ENCODE measurements around the gene SCCPDH. TPM values are rescaled to one million over a fixed set of nuclear protein-coding genes. Genes with fewer than 3 reads are reported as not detected.

The SCCPDH gene
- total RNA-seq, 1 donor from 2014 or later: 35.3 TPM

DNA sequence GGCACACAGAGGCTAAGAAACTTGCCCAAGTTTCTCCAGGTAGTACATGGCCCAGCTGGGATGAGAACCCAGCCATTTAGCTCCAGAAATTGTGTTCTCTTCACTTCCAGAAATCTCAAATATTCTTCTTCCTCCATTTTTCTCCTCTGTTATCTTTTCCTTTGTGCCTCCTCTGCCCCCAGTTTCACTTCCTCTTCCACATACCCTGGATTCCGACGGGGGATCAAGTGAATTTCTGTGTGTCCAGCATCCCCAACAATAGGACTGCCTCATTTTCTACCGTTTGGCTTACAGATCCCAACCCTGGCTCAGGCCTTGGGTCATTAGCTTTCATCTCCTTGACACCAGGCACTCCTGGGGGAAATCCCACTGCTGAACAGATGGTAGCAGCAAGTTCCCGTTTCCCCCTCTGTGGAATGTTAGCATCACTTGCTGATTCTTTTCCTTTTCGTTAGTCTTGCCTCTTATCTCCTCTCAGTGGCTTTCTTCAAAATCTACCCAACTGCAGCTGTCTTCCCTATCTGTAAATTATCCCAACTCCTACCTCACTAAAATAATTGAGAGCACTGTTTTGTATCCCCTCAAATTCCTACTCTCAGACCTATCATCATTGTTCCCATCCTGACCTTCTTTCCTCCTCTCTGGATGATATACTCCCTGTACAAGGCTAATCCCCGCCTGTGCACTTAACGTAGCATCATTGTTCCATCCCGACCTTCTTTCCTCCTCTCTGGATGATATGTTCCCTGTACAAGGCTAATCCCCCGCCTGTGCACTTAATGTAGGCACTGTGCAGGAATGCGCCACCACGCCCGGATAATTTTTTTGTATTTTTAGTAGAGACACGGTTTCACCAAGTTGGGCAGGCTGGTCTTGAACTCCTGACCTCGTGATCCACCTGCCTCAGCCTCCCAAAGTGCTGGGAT, 36.5 kb downstream of the SCCPDH start:
- Histone ChIP-seq H3K4me3 (no peak overlapping the region), H3K27me3 (ENCODE audit: low read depth) (no peaks in the 10 kb centered on the region), H3K27ac (no peak overlapping the region), H3K4me1 (no peaks in the 10 kb centered on the region), H3K36me3 (peaks cover 61% of the 10 kb centered on the region), H3K9me3 (no peaks in the 10 kb centered on the region)
- TF ChIP-seq, protein P1, sequence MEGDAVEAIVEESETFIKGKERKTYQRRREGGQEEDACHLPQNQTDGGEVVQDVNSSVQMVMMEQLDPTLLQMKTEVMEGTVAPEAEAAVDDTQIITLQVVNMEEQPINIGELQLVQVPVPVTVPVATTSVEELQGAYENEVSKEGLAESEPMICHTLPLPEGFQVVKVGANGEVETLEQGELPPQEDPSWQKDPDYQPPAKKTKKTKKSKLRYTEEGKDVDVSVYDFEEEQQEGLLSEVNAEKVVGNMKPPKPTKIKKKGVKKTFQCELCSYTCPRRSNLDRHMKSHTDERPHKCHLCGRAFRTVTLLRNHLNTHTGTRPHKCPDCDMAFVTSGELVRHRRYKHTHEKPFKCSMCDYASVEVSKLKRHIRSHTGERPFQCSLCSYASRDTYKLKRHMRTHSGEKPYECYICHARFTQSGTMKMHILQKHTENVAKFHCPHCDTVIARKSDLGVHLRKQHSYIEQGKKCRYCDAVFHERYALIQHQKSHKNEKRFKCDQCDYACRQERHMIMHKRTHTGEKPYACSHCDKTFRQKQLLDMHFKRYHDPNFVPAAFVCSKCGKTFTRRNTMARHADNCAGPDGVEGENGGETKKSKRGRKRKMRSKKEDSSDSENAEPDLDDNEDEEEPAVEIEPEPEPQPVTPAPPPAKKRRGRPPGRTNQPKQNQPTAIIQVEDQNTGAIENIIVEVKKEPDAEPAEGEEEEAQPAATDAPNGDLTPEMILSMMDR (IDR thresholded peaks at IDR 0.05): no peak
- intact Hi-C loops (cut with DNase I): no loop called here
- ATAC-seq (no peak), DNase-seq (no peak)

DNA sequence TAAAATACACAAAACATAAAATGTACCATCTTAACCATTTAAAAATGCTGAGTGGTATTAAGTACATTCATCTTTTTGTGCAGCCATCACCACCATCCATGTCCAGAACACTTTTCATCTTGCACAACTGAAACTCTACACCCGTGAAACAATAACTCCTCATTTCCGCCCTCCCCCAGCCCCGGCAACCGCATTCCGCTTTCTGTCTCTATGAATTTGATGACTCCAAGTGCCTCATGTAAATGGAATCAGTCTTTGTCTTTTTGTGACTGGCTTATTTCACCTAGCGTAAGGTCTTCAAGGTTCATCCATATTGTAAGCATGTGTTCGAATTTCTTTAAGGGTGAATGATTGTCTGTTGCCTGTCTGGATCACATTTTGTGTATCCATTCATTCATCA, 37.2 kb downstream of the SCCPDH start:
- ATAC-seq (no peak), DNase-seq (no peak)
- H3K36me3 ChIP-seq: peaks cover 69% of the 10 kb centered on the region
- no peak overlapping the region for H3K4me3 ChIP-seq
- TF ChIP-seq, protein P1 (IDR thresholded peaks at IDR 0.05): no peak
- intact Hi-C loops (cut with DNase I): no loop called here
- H3K4me1 ChIP-seq: no peaks in the 10 kb centered on the region
- H3K27me3 ChIP-seq (ENCODE audit: low read depth): no peaks in the 10 kb centered on the region
- H3K9me3 ChIP-seq: no peaks in the 10 kb centered on the region
- H3K27ac ChIP-seq: no peak overlapping the region

DNA sequence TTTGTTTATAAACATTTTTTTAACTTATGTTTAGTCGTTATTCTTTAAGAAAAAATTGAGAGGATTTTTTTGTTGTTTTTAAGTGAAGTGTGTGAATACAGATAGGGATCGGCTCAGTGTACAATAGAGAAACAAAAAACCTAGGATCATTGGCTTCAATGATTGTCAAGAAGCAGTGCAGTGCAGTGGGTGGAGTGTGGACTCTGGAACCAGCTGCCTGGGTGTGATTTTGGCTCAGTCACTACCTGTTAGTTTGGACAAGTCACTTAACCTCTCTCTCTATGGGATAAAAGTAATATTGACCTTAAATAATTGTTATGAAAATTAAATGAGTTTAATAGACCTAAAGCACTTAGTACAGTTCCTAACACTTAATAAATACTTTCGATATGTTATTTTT, 41.3 kb downstream of the SCCPDH start:
- Histone ChIP-seq H3K27me3 (ENCODE audit: low read depth) (no peaks in the 10 kb centered on the region), H3K27ac (no peak overlapping the region), H3K9me3 (no peaks in the 10 kb centered on the region), H3K4me3 (no peak overlapping the region), H3K36me3 (peaks cover 69% of the 10 kb centered on the region), H3K4me1 (no peaks in the 10 kb centered on the region)
- DNase-seq (no peak), ATAC-seq (no peak)
- TF ChIP-seq, protein P1 (IDR thresholded peaks at IDR 0.05): no peak
- intact Hi-C loops (cut with DNase I): no loop called here

DNA sequence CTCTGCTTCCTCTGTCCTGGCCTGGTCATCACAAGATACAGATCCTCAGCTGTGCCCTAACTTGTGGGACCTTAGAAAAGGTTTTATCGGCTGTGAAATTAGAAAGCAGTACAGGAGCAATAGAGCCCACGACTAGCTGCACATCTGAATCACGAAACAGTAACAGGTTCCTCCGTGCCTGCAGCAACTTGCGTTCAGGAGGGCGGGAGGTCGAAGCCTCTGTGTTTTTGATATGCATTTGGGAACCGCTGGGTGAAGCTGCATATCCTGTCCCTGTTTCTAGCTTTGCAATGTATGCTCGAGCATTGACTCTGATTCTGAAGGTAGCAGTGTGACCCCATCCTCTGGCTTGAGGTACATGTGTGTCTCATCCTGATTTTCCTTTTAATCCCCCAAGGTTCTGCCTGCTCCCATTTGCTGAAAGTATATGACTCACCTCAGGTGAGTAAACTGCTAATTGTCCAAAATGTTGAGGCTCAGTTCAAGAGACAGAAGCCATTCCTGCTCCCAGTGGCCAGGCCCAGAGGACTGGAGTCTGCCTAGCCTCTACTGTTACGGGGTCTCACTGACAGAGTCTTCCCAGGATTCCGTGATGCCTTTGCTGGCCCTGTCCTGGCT, 44.3 kb downstream of the SCCPDH start:
- no peak overlapping the region for H3K4me3 ChIP-seq
- no peak for DNase-seq
- H3K36me3 ChIP-seq: peaks cover 61% of the 10 kb centered on the region
- ATAC-seq: peak; percentile 19 to 25
- intact Hi-C loops (cut with DNase I): no loop called here
- no peaks in the 10 kb centered on the region for H3K27me3 ChIP-seq (ENCODE audit: low read depth)
- TF ChIP-seq, protein P1 (IDR thresholded peaks at IDR 0.05): no peak
- H3K27ac ChIP-seq: no peak overlapping the region
- H3K4me1 ChIP-seq: no peaks in the 10 kb centered on the region
- H3K9me3 ChIP-seq: no peaks in the 10 kb centered on the region

DNA sequence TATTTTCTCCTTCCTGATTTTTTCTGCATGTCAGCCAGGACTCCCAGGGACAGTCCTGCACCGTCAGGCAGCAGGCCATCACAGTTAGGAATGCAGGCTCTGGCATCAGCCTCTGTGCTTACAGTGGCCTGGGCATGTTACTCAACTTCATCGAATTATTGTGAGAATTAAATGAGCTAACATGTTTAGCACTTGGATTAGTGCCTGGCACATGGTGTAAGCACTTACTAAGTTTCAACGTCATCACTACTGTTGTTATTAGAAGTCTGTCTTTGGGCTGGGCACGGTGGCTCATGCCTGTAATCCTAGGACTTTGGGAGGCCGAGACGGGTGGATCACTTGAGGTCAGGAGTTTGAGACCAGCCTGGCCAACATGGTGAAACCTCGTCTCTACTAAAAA, 45.1 kb downstream of the SCCPDH start:
- Histone ChIP-seq H3K27ac (no peak overlapping the region), H3K9me3 (no peaks in the 10 kb centered on the region), H3K4me3 (no peak overlapping the region), H3K36me3 (peaks cover 54% of the 10 kb centered on the region), H3K4me1 (no peaks in the 10 kb centered on the region), H3K27me3 (ENCODE audit: low read depth) (no peaks in the 10 kb centered on the region)
- TF ChIP-seq, protein P1 (IDR thresholded peaks at IDR 0.05): no peak
- DNase-seq (no peak), ATAC-seq (peak; percentile 68 to 73)
- intact Hi-C loops (cut with DNase I): no loop called here
